ENCODE data around the gene SPEN. TPM values are rescaled to one million over a fixed set of nuclear protein-coding genes. Genes with fewer than 3 reads are reported as not detected.

SPEN gene
- total RNA-seq, 1 donor: 24.3 TPM

- no peak for DNase-seq (ENCODE audit: low read depth)
- TF ChIP-seq CTCF (IDR thresholded peaks at IDR 0.05; ENCODE audit: insufficient read depth, low read length): no peak
- H3K4me3 ChIP-seq (ENCODE audit: low read depth, low read length): no peak overlapping the region
These were observed 120.7 kb downstream of the SPEN start for GRCh38 chr1:15968172-15968571.

GRCh38 chr1:15969321-15969880, 121.9 kb downstream of the SPEN start:
- no peak for TF ChIP-seq CTCF (IDR thresholded peaks at IDR 0.05; ENCODE audit: insufficient read depth, low read length)
- no peak for DNase-seq (ENCODE audit: low read depth)
- no peak overlapping the region for H3K4me3 ChIP-seq (ENCODE audit: low read depth, low read length)

- no peak overlapping the region for H3K4me3 ChIP-seq (ENCODE audit: low read depth, low read length)
- DNase-seq (ENCODE audit: low read depth): no peak
- TF ChIP-seq CTCF (IDR thresholded peaks at IDR 0.05; ENCODE audit: insufficient read depth, low read length): no peak
These were observed 123.4 kb downstream of the SPEN start for GRCh38 chr1:15970911-15971310.

GRCh38 chr1:15972409-15972808, 124.9 kb downstream of the SPEN start:
- no peak for DNase-seq (ENCODE audit: low read depth)
- H3K4me3 ChIP-seq (ENCODE audit: low read depth, low read length): no peak overlapping the region
- no peak for TF ChIP-seq CTCF (IDR thresholded peaks at IDR 0.05; ENCODE audit: insufficient read depth, low read length)

GRCh38 chr1:15973772-15974171, 126.3 kb downstream of the SPEN start:
- no peak for DNase-seq (ENCODE audit: low read depth)
- H3K4me3 ChIP-seq (ENCODE audit: low read depth, low read length): no peak overlapping the region
- no peak for TF ChIP-seq CTCF (IDR thresholded peaks at IDR 0.05; ENCODE audit: insufficient read depth, low read length)

- peak overlapping the region; percentile 76 for H3K4me3 ChIP-seq (ENCODE audit: low read depth, low read length)
- no peak for TF ChIP-seq CTCF (IDR thresholded peaks at IDR 0.05; ENCODE audit: insufficient read depth, low read length)
- DNase-seq (ENCODE audit: low read depth): no peak
These were observed 127.3 kb downstream of the SPEN start for GRCh38 chr1:15974855-15975254.

- peak overlapping the region; percentile 76 for H3K4me3 ChIP-seq (ENCODE audit: low read depth, low read length)
- DNase-seq (ENCODE audit: low read depth): peak; percentile 30
- TF ChIP-seq CTCF (IDR thresholded peaks at IDR 0.05; ENCODE audit: insufficient read depth, low read length): no peak
These were observed 127.9 kb downstream of the SPEN start for GRCh38 chr1:15975358-15975804.
